GM08714 (cell line): ENCODE results near the gene ABHD18.
"Not testable (repeated sequence)": the region's sequence is repeated elsewhere in the genome, so short reads cannot be mapped to it uniquely, and the experiment has no call there.

Source experiments
- H3K4me3 ChIP-seq: fragments of 200-500 bp; sonication (Bioruptor generic); 2 replicates; pipeline ENCODE4 v1.5.1; 2014; ENCODE audit warnings: mild to moderate bottlenecking, low read length, inconsistent platforms
- ZNF274 ChIP-seq: IDR thresholded peaks from 2 replicates; pipeline ENCODE4 v1.6.1; 2012; ENCODE audit warnings: mild to moderate bottlenecking, low read depth, low read length

Gene ABHD18

GRCh38 chr4:127967141-127967775 lies 2.1 kb downstream of the ABHD18 start:
- TF ChIP-seq ZNF274, result no peak
- H3K4me3 ChIP-seq, result no peak overlapping the region

GRCh38 chr4:127968586-127968985 lies 3.4 kb downstream of the ABHD18 start:
- TF ChIP-seq ZNF274, result no peak
- H3K4me3 ChIP-seq, result no peak overlapping the region

GRCh38 chr4:127970925-127971324 lies 5.7 kb downstream of the ABHD18 start:
- H3K4me3 ChIP-seq, result not testable (repeated sequence)

- TF ChIP-seq ZNF274, result no peak
These were observed 10.0 kb downstream of the ABHD18 start for GRCh38 chr4:127975121-127975770.

GRCh38 chr4:127978930-127979329 lies 13.7 kb downstream of the ABHD18 start:
- TF ChIP-seq ZNF274, result no peak
- no peak overlapping the region for H3K4me3 ChIP-seq

More at GRCh38 chr4:127975121-127975770, 10.0 kb downstream of the ABHD18 start:
- H3K4me3 ChIP-seq, result no peak overlapping the region

- H3K4me3 ChIP-seq, result no peak overlapping the region
- TF ChIP-seq ZNF274, result no peak
These were observed 17.2 kb downstream of the ABHD18 start for GRCh38 chr4:127982445-127982844.

- H3K4me3 ChIP-seq, result no peak overlapping the region
- TF ChIP-seq ZNF274, result no peak
These were observed 20.8 kb downstream of the ABHD18 start for GRCh38 chr4:127985989-127986388.

GRCh38 chr4:127988638-127989037 lies 23.4 kb downstream of the ABHD18 start:
- no peak for TF ChIP-seq ZNF274
- H3K4me3 ChIP-seq, result no peak overlapping the region

- no peak for TF ChIP-seq ZNF274
- no peak overlapping the region for H3K4me3 ChIP-seq
These were observed 27.9 kb downstream of the ABHD18 start for GRCh38 chr4:127993151-127993550.

GRCh38 chr4:127995776-127996175 lies 30.6 kb downstream of the ABHD18 start:
- no peak for TF ChIP-seq ZNF274
- H3K4me3 ChIP-seq, result no peak overlapping the region

- not testable (repeated sequence) for H3K4me3 ChIP-seq
These were observed 31.3 kb downstream of the ABHD18 start for GRCh38 chr4:127996521-127996920.

GRCh38 chr4:127997534-127998388 lies 32.6 kb downstream of the ABHD18 start:
- TF ChIP-seq ZNF274, result no peak
- no peak overlapping the region for H3K4me3 ChIP-seq

GRCh38 chr4:128006592-128006991 lies 41.4 kb downstream of the ABHD18 start:
- no peak for TF ChIP-seq ZNF274
- H3K4me3 ChIP-seq, result no peak overlapping the region

GRCh38 chr4:128009428-128009827 lies 44.2 kb downstream of the ABHD18 start:
- TF ChIP-seq ZNF274, result no peak
- no peak overlapping the region for H3K4me3 ChIP-seq

GRCh38 chr4:128025319-128025718 lies 60.1 kb downstream of the ABHD18 start:
- H3K4me3 ChIP-seq, result no peak overlapping the region
- no peak for TF ChIP-seq ZNF274
